ENCODE measurements around the gene WWC2.
A peak's percentile ranks its signal among the peaks of the same experiment; 100 is the strongest.

WWC2 gene

GRCh38 chr4:183256756-183257385 lies 157.8 kb downstream of the WWC2 start:
- peak; percentile 14 to 19 (median 16) for DNase-seq (ENCODE audit: low read depth in 3 of 3)

GRCh38 chr4:183257808-183258207 lies 158.8 kb downstream of the WWC2 start:
- DNase-seq (ENCODE audit: low read depth in 3 of 3) = no peak

GRCh38 chr4:183260491-183261151 lies 161.6 kb downstream of the WWC2 start:
- DNase-seq (ENCODE audit: low read depth in 3 of 3) = no peak

GRCh38 chr4:183261953-183262775 lies 163.1 kb downstream of the WWC2 start:
- peak; percentile 65 to 73 (median 66) for DNase-seq (ENCODE audit: low read depth in 3 of 3)

- DNase-seq (ENCODE audit: low read depth in 3 of 3) = no peak
These were observed 163.7 kb downstream of the WWC2 start for GRCh38 chr4:183262776-183263100.

- no peak for DNase-seq (ENCODE audit: low read depth in 3 of 3)
These were observed 164.8 kb downstream of the WWC2 start for GRCh38 chr4:183263787-183264386.

GRCh38 chr4:183264614-183265013 lies 165.6 kb downstream of the WWC2 start:
- DNase-seq (ENCODE audit: low read depth in 3 of 3) = no peak

GRCh38 chr4:183266371-183266770 lies 167.3 kb downstream of the WWC2 start:
- no peak for DNase-seq (ENCODE audit: low read depth in 3 of 3)

GRCh38 chr4:183268556-183268955 lies 169.5 kb downstream of the WWC2 start:
- no peak for DNase-seq (ENCODE audit: low read depth in 3 of 3)

- no peak for DNase-seq (ENCODE audit: low read depth in 3 of 3)
These were observed 173.3 kb downstream of the WWC2 start for GRCh38 chr4:183272384-183272783.

GRCh38 chr4:183276106-183276505 lies 177.0 kb downstream of the WWC2 start:
- no peak for DNase-seq (ENCODE audit: low read depth in 3 of 3)

GRCh38 chr4:183284258-183284785 lies 185.3 kb downstream of the WWC2 start:
- DNase-seq (ENCODE audit: low read depth in 3 of 3) = no peak

- no peak for DNase-seq (ENCODE audit: low read depth in 3 of 3)
These were observed 185.9 kb downstream of the WWC2 start for GRCh38 chr4:183284965-183285364.

- DNase-seq (ENCODE audit: low read depth in 3 of 3) = no peak
These were observed 186.8 kb downstream of the WWC2 start for GRCh38 chr4:183285886-183286285.

GRCh38 chr4:183286590-183287308 lies 187.7 kb downstream of the WWC2 start:
- no peak for DNase-seq (ENCODE audit: low read depth in 3 of 3)

GRCh38 chr4:183287309-183287659 lies 188.2 kb downstream of the WWC2 start:
- no peak for DNase-seq (ENCODE audit: low read depth in 3 of 3)

GRCh38 chr4:183287677-183288076 lies 188.6 kb downstream of the WWC2 start:
- no peak for DNase-seq (ENCODE audit: low read depth in 3 of 3)

- no peak for DNase-seq (ENCODE audit: low read depth in 3 of 3)
These were observed 189.9 kb downstream of the WWC2 start for GRCh38 chr4:183288955-183289354.

- no peak for DNase-seq (ENCODE audit: low read depth in 3 of 3)
These were observed 190.6 kb downstream of the WWC2 start for GRCh38 chr4:183289688-183290087.

- DNase-seq (ENCODE audit: low read depth in 3 of 3) = no peak
These were observed 192.0 kb downstream of the WWC2 start for GRCh38 chr4:183291070-183291469.

- DNase-seq (ENCODE audit: low read depth in 3 of 3) = no peak
These were observed 196.7 kb downstream of the WWC2 start for GRCh38 chr4:183295711-183296110.

GRCh38 chr4:183297675-183298074 lies 198.6 kb downstream of the WWC2 start:
- no peak for DNase-seq (ENCODE audit: low read depth in 3 of 3)

Measured in stimulated activated CD4-positive, alpha-beta T cell treated with anti-CD3 and anti-CD28 coated beads, TNF-alpha, amount 100 ng/mL, for 48 hours (primary cell).